ENCODE data around the gene CACHD1. TPM values are rescaled to one million over a fixed set of nuclear protein-coding genes. Genes with fewer than 3 reads are reported as not detected.

Gene CACHD1
- total RNA-seq, 2 donors from 2014 or later: 5.3 to 6.7 TPM

- Histone ChIP-seq H3K27me3 (replicated peaks; ENCODE audit: insufficient read depth) (no peaks in the 10 kb centered on the region), H3K4me1 (ENCODE audit: control insufficient read depth in 1 of 2, low read depth in 2 of 2) (no peaks in the 10 kb centered on the region), H3K27ac (no peak overlapping the region), H3K36me3 (no peaks in the 10 kb centered on the region), H3K9me3 (no peaks in the 10 kb centered on the region), H3K4me3 (no peak overlapping the region)
- DNase-seq (ENCODE audit: low spot score) (no peak), ATAC-seq (ENCODE audit: insufficient number of reproducible peaks, low FRiP score, low read depth) (no peak)
- no peak for TF ChIP-seq CTCF (IDR thresholded peaks at IDR 0.05)
Measured at GRCh38 chr1:64594446-64594845, 124.5 kb downstream of the CACHD1 start.

GRCh38 chr1:64595871-64596515 lies 126.1 kb downstream of the CACHD1 start:
- Histone ChIP-seq H3K9me3 (no peaks in the 10 kb centered on the region), H3K36me3 (no peaks in the 10 kb centered on the region), H3K27ac (no peak overlapping the region), H3K27me3 (replicated peaks; ENCODE audit: insufficient read depth) (no peaks in the 10 kb centered on the region), H3K4me3 (no peak overlapping the region), H3K4me1 (ENCODE audit: control insufficient read depth in 1 of 2, low read depth in 2 of 2) (no peaks in the 10 kb centered on the region)
- no peak for DNase-seq (ENCODE audit: low spot score)
- no peak for ATAC-seq (ENCODE audit: insufficient number of reproducible peaks, low FRiP score, low read depth)
- TF ChIP-seq CTCF (IDR thresholded peaks at IDR 0.05): no peak

GRCh38 chr1:64597113-64597512 lies 127.2 kb downstream of the CACHD1 start:
- no peaks in the 10 kb centered on the region for H3K4me1 ChIP-seq (ENCODE audit: control insufficient read depth in 1 of 2, low read depth in 2 of 2)
- no peak overlapping the region for H3K4me3 ChIP-seq
- H3K27me3 ChIP-seq (replicated peaks; ENCODE audit: insufficient read depth): no peaks in the 10 kb centered on the region
- ATAC-seq (ENCODE audit: insufficient number of reproducible peaks, low FRiP score, low read depth) (no peak), DNase-seq (ENCODE audit: low spot score) (no peak)
- H3K27ac ChIP-seq: no peak overlapping the region
- TF ChIP-seq CTCF (IDR thresholded peaks at IDR 0.05): no peak
- H3K36me3 ChIP-seq: no peaks in the 10 kb centered on the region
- H3K9me3 ChIP-seq: no peaks in the 10 kb centered on the region

GRCh38 chr1:64598100-64598571 lies 128.2 kb downstream of the CACHD1 start:
- H3K27me3 ChIP-seq (replicated peaks; ENCODE audit: insufficient read depth): no peaks in the 10 kb centered on the region
- no peaks in the 10 kb centered on the region for H3K36me3 ChIP-seq
- H3K9me3 ChIP-seq: no peaks in the 10 kb centered on the region
- no peak for ATAC-seq (ENCODE audit: insufficient number of reproducible peaks, low FRiP score, low read depth)
- H3K27ac ChIP-seq: no peak overlapping the region
- DNase-seq (ENCODE audit: low spot score): no peak
- no peak for TF ChIP-seq CTCF (IDR thresholded peaks at IDR 0.05)
- no peak overlapping the region for H3K4me3 ChIP-seq
- no peaks in the 10 kb centered on the region for H3K4me1 ChIP-seq (ENCODE audit: control insufficient read depth in 1 of 2, low read depth in 2 of 2)

GRCh38 chr1:64599242-64599641 lies 129.3 kb downstream of the CACHD1 start:
- no peak for TF ChIP-seq CTCF (IDR thresholded peaks at IDR 0.05)
- DNase-seq (ENCODE audit: low spot score): no peak
- Histone ChIP-seq H3K27ac (no peak overlapping the region), H3K36me3 (no peaks in the 10 kb centered on the region), H3K9me3 (no peaks in the 10 kb centered on the region), H3K4me3 (no peak overlapping the region), H3K4me1 (ENCODE audit: control insufficient read depth in 1 of 2, low read depth in 2 of 2) (no peaks in the 10 kb centered on the region), H3K27me3 (replicated peaks; ENCODE audit: insufficient read depth) (no peaks in the 10 kb centered on the region)
- no peak for ATAC-seq (ENCODE audit: insufficient number of reproducible peaks, low FRiP score, low read depth)
